Retinal pigment epithelial cell (primary cell): Measurements from ENCODE around the gene DNMBP.

Experiments
- DNase-seq: peaks from one replicate; pipeline ENCODE4 v3.0.0-alpha.2; 2010; ENCODE audit warnings: low read depth
- H3K4me3 ChIP-seq: 2 replicates; pipeline ENCODE4 v1.5.1; 2011; ENCODE audit warnings: mild to moderate bottlenecking, low read length, control low read depth, moderate library complexity
- TF ChIP-seq, protein P1 (sequence below): conservative IDR thresholded peaks from 2 replicates; pipeline ENCODE4 v1.5.1; 2011; ENCODE audit warnings: low read depth, low read length, control low read depth, inconsistent platforms

DNMBP gene

DNA sequence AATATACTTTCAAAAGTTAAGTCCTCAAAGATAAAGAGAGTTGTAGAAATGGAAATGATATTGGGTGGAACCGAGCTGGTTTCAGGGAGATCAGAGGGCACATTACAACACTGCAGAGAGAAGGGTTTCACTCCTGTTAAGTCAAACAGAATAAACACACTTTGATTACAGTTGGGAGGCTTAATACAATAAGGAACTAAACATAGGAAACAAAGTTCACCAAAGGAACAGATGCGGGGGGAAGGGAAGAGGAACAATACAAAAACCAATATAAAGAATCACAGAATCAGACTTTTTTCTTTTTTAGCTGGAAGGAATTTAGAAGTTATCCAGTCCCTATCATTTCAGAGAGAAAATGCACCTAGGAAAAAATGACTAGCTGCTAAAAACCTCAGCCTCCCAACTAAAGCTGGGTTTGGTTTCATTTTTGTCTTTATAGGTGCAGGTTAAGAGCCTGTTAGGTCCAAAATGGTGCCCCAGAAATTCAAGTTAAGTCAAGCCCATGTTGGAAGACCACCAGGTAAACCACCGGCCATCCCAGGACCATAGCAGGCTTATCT lies 81.9 kb downstream of the DNMBP start:
- TF ChIP-seq, protein P1, sequence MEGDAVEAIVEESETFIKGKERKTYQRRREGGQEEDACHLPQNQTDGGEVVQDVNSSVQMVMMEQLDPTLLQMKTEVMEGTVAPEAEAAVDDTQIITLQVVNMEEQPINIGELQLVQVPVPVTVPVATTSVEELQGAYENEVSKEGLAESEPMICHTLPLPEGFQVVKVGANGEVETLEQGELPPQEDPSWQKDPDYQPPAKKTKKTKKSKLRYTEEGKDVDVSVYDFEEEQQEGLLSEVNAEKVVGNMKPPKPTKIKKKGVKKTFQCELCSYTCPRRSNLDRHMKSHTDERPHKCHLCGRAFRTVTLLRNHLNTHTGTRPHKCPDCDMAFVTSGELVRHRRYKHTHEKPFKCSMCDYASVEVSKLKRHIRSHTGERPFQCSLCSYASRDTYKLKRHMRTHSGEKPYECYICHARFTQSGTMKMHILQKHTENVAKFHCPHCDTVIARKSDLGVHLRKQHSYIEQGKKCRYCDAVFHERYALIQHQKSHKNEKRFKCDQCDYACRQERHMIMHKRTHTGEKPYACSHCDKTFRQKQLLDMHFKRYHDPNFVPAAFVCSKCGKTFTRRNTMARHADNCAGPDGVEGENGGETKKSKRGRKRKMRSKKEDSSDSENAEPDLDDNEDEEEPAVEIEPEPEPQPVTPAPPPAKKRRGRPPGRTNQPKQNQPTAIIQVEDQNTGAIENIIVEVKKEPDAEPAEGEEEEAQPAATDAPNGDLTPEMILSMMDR, result no peak
- no peak for DNase-seq
- H3K4me3 ChIP-seq, result peak overlapping the region; percentile 2

GRCh38 chr10:99926925-99927720 lies 82.6 kb downstream of the DNMBP start:
- DNase-seq, result no peak
- H3K4me3 ChIP-seq, result no peak overlapping the region
- TF ChIP-seq, protein P1, result no peak

DNA sequence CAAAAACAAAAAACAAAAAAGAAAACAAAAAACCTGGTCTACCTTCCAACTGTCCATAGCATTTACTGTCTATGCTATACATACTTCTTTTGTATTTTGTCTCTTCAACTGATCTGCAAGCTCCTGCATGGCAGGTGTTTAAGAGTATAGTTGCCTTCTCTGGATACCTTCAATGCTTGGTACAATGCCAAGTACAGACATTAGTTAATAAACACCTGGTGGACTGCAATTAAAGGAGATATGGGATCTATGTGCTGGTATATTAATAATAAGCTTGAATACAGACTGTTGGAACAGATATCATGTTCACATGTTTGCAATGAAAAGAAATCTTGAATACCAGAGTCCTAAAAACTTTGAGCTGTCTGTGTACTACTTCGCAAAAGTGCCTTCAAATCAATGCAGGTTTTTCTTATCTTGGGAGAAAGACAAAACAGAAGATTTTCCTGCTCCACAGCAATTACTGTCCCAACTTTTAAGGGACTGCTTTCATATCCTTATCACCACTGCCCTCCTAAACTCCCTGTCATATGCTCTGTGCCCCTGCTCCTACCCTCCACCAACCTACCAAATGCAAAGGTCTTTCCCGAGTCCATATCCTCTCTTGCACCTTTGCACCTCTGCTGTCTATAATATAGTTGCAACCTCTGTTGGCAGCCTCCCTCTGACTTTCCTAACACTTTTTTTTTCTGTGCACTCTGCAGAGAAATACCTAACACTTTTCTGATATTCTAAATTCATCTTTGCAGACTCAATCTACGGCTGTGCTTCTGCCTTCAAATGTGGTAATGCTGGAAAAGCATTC lies 85.1 kb downstream of the DNMBP start:
- H3K4me3 ChIP-seq, result no peak overlapping the region
- DNase-seq, result no peak

GRCh38 chr10:99921948-99922347 lies 87.8 kb downstream of the DNMBP start:
- no peak for DNase-seq

More for the DNA sequence above, 85.1 kb downstream of the DNMBP start:
- TF ChIP-seq, protein P1, result no peak

DNA sequence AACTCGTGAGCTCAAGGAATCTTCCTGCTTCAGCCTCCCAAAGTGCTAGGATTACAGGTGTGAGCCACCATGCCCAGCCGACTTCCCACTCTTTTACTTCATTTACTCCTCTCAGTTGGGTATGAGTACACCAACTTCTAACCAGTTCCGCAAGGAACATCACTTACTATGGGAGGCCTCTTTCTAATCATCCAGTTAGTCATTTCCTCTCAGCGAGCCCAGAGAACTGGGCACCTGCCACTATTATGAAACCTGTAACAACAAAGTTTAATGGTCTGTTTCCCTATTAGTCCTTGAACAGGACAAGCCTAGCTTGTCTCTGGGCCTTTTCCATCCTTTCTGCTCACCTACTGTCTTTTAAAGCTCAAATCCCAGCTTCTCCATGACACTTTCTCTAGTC lies 88.8 kb downstream of the DNMBP start:
- DNase-seq, result no peak
- no peak overlapping the region for H3K4me3 ChIP-seq
- TF ChIP-seq, protein P1, result no peak

More at GRCh38 chr10:99921948-99922347, 87.8 kb downstream of the DNMBP start:
- TF ChIP-seq, protein P1, result no peak
- no peak overlapping the region for H3K4me3 ChIP-seq

DNA sequence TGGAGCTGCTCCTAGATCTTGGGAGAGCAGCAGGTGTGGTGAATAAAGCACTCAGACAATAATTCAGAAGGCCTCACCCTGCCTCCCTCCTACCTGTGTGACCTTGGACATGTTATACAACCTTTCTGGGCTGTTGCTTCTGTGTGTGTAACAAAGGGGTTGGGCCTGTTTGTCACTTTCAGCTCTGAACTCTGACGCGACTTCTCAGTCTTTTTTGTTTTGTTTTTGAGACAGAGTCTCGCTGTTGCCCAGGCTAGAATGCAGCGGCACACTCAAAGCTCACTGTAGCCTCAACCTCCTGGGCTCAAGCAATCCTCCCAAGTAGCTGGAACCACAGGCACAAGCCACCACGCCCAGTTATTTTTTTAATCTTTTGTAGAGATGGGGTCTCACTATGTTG lies 89.3 kb downstream of the DNMBP start:
- no peak overlapping the region for H3K4me3 ChIP-seq
- TF ChIP-seq, protein P1, result no peak
- no peak for DNase-seq
